NT2/D1 (cell line): Measurements from ENCODE around the gene HK1.

Source experiments
- DNase-seq: peaks from one replicate; pipeline ENCODE4 v3.0.0-alpha.2; 2011; ENCODE audit warnings: low read depth, low spot score
- H3K27me3 ChIP-seq: 2 replicates; pipeline ENCODE4 v1.6.0; 2011; ENCODE audit warnings: mild to moderate bottlenecking; ENCODE audit not compliant: insufficient read length, insufficient read depth
- H3K36me3 ChIP-seq: 2 replicates; pipeline ENCODE4 v1.6.1; 2011; ENCODE audit warnings: mild to moderate bottlenecking, low read length, mixed read lengths; ENCODE audit not compliant: insufficient read depth, insufficient read length
- H3K4me1 ChIP-seq: 2 replicates; pipeline ENCODE4 v1.5.1; 2011; ENCODE audit not compliant: insufficient read depth, insufficient read length
- H3K4me3 ChIP-seq: 2 replicates; pipeline ENCODE4 v1.5.1; 2011; ENCODE audit warnings: low read depth; ENCODE audit not compliant: insufficient read length
- H3K9ac ChIP-seq: 2 replicates; pipeline ENCODE4 v1.6.0; 2011; ENCODE audit warnings: low read depth; ENCODE audit not compliant: insufficient read length
- H3K9me3 ChIP-seq: 2 replicates; pipeline ENCODE4 v1.5.1; 2011; ENCODE audit warnings: mild to moderate bottlenecking, low read length; ENCODE audit not compliant: insufficient read depth
- SUZ12 ChIP-seq: IDR thresholded peaks from 2 replicates; pipeline ENCODE4 v1.6.1; 2011; ENCODE audit not compliant: insufficient read length, insufficient read depth; ENCODE audit errors: extremely low read depth
- YY1 ChIP-seq: IDR thresholded peaks from 2 replicates; pipeline ENCODE4 v1.6.1; 2011; ENCODE audit not compliant: insufficient read length, insufficient read depth
- ZNF274 ChIP-seq: IDR thresholded peaks from 2 replicates; pipeline ENCODE4 v1.6.1; 2011; ENCODE audit warnings: mild to moderate bottlenecking, low read depth, low read length

Gene HK1

GRCh38 chr10:69377191-69377590 is 98.9 kb downstream of the HK1 start:
- Histone ChIP-seq H3K4me3 (no peak overlapping the region), H3K9ac (no peak overlapping the region), H3K27me3 (no peaks in the 10 kb centered on the region), H3K9me3 (no peaks in the 10 kb centered on the region), H3K36me3 (peaks cover 78% of the 10 kb centered on the region), H3K4me1 (peaks cover 4% of the 10 kb centered on the region)
- TF ChIP-seq SUZ12 (no peak), ZNF274 (no peak), YY1 (no peak)
- no peak for DNase-seq

- Histone ChIP-seq H3K27me3 (no peaks in the 10 kb centered on the region), H3K36me3 (peaks cover 81% of the 10 kb centered on the region), H3K4me3 (no peak overlapping the region), H3K4me1 (peaks cover 4% of the 10 kb centered on the region), H3K9ac (no peak overlapping the region), H3K9me3 (no peaks in the 10 kb centered on the region)
- DNase-seq, result no peak
- TF ChIP-seq YY1, result no peak
- TF ChIP-seq ZNF274, result no peak
- no peak for TF ChIP-seq SUZ12
Measured at GRCh38 chr10:69377933-69378332, 99.6 kb downstream of the HK1 start.

DNA sequence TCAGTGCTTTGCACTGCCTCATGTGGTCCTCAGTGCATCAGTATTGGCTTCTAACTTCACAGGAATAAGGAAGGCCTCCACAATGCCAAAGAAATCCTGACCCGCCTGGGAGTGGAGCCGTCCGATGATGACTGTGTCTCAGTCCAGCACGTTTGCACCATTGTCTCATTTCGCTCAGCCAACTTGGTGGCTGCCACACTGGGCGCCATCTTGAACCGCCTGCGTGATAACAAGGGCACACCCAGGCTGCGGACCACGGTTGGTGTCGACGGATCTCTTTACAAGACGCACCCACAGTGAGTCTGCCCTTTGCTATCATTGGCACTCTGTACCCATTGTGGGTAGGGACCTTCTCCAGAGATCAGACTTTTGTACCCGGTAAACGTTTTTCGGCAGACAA is 101.5 kb downstream of the HK1 start:
- no peaks in the 10 kb centered on the region for H3K9me3 ChIP-seq
- DNase-seq, result no peak
- peaks cover 82% of the 10 kb centered on the region for H3K36me3 ChIP-seq
- H3K4me1 ChIP-seq, result peaks cover 4% of the 10 kb centered on the region
- H3K9ac ChIP-seq, result no peak overlapping the region
- TF ChIP-seq YY1, result no peak
- TF ChIP-seq SUZ12, result no peak
- no peak for TF ChIP-seq ZNF274
- no peak overlapping the region for H3K4me3 ChIP-seq
- H3K27me3 ChIP-seq, result no peaks in the 10 kb centered on the region

GRCh38 chr10:69382382-69383117 is 104.3 kb downstream of the HK1 start:
- peaks cover 80% of the 10 kb centered on the region for H3K36me3 ChIP-seq
- no peaks in the 10 kb centered on the region for H3K4me1 ChIP-seq
- no peak overlapping the region for H3K9ac ChIP-seq
- no peaks in the 10 kb centered on the region for H3K9me3 ChIP-seq
- H3K4me3 ChIP-seq, result no peak overlapping the region
- H3K27me3 ChIP-seq, result no peaks in the 10 kb centered on the region
- DNase-seq, result no peak
- TF ChIP-seq YY1, result no peak
- no peak for TF ChIP-seq SUZ12
- no peak for TF ChIP-seq ZNF274

DNA sequence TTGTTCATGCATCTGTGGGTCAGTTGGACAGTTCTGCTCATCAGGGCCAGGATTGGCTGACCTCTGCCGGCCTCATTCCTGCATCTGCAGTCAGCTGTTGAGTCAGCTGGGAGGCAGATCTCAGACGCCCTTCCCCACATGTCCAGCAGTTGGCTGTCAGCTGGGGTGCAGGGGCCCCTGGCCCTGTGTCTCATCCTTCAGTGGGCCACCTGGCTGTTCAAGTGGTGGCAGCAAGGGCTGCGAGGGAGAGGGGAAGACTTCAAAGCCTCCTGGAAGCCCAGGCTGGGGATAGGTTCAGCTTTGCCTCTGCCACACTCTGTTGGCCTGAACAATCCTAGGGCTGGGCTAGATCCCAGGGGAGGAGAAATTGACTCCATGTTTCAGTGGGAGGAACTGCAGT is 105.3 kb downstream of the HK1 start:
- Histone ChIP-seq H3K9ac (no peak overlapping the region), H3K4me1 (no peaks in the 10 kb centered on the region), H3K36me3 (peaks cover 80% of the 10 kb centered on the region), H3K4me3 (no peak overlapping the region), H3K9me3 (no peaks in the 10 kb centered on the region), H3K27me3 (no peaks in the 10 kb centered on the region)
- no peak for DNase-seq
- TF ChIP-seq ZNF274, result no peak
- no peak for TF ChIP-seq YY1
- no peak for TF ChIP-seq SUZ12

DNA sequence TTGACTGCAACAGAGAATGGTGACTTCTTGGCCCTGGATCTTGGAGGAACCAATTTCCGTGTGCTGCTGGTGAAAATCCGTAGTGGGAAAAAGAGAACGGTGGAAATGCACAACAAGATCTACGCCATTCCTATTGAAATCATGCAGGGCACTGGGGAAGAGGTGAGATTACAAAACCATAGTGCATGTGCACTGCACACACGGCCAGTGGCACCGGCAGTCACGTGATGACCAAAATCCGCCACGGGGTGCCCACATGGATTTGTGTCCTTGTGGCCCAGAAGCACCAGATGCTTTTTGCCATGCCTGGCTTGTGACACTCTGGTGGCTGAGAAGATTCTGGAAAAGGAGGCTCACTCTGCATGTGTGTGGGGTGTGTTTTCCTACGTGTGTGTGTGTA is 106.0 kb downstream of the HK1 start:
- Histone ChIP-seq H3K9ac (no peak overlapping the region), H3K4me1 (peaks cover 2% of the 10 kb centered on the region), H3K36me3 (peaks cover 86% of the 10 kb centered on the region), H3K27me3 (no peaks in the 10 kb centered on the region), H3K9me3 (no peaks in the 10 kb centered on the region), H3K4me3 (no peak overlapping the region)
- DNase-seq, result no peak
- TF ChIP-seq SUZ12 (no peak), ZNF274 (no peak), YY1 (no peak)

DNA sequence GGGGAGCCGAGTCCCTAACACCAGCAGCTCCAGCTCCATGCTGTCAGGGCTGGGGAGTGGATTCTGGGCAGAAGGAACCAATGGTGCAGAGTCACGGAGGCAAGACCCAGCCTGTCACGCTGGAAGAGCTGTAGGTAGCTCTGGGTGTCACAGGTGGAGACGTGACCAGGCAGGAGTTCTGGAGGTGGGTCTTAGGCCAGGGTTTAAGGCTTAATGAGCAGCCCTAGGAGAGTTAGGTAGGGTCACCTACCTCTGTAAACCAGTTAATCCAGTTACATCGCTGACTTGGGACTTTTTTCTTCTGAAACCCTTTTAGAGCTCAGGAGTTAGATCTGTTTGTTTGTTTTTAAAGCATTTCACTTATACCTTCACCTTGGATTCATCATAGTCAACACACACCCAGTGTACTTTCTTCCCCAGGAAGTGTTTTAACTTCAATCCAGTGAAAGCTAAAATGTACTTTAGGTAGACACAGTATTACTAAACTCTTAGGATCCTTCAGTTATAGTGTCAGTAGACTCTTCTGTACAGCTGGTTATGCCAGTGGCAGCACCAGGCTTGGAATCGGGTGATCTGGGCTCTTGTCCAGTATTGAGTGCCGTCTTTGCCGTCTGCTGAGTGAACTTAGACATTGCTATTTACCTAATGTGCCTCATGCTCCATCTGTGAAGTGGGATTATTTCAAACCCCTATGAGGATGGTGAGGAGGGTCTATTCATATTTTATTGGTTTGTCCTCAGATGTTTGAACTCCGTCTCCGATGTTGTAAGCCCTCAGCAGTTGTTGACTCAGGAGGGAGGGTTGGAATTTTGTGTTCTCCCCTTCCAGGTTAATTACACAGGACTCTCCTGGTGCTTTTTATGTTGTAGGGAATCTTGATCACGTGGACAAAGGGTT is 107.4 kb downstream of the HK1 start:
- peaks cover 85% of the 10 kb centered on the region for H3K36me3 ChIP-seq
- H3K9me3 ChIP-seq, result no peaks in the 10 kb centered on the region
- no peak for TF ChIP-seq SUZ12
- no peak for TF ChIP-seq YY1
- TF ChIP-seq ZNF274, result no peak
- no peak for DNase-seq
- H3K4me1 ChIP-seq, result peaks cover 7% of the 10 kb centered on the region
- no peak overlapping the region for H3K9ac ChIP-seq
- no peaks in the 10 kb centered on the region for H3K27me3 ChIP-seq
- no peak overlapping the region for H3K4me3 ChIP-seq
